ENCODE measurements around the gene KIAA1217. TPM values are rescaled to one million over a fixed set of nuclear protein-coding genes. Genes with fewer than 3 reads are reported as not detected.
"Not testable (repeated sequence)": the region's sequence is repeated elsewhere in the genome, so short reads cannot be mapped to it uniquely, and the experiment has no call there.

Gene KIAA1217
- total and polyA plus RNA-seq, 3 experiments from 2014 or later, result 0.20 TPM; not detected in 2

DNA sequence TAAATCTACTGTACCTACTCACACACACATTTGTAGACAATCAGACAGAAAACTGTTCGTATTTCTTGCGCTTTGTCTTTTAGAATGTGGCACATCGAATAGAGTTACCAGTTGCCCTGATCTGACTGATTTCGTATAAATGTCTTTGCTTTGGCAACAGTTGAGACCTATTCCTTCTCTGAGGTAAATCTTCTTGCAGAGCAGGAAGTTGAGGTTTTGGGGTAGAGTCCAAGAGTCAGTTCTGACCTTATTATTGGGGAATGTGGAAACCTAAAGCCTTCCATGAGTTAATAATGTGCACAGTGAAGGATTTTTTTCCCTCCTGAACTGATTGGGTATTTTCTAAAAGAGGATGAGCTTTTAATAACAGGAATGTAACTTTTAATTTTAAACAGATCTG, 135.3 kb downstream of the KIAA1217 start:
- H3K4me3 Mint-ChIP-seq, result no peak overlapping the region
- CTCF ChIA-PET, result no interaction called here
- H3K27ac Mint-ChIP-seq, result no peak overlapping the region

DNA sequence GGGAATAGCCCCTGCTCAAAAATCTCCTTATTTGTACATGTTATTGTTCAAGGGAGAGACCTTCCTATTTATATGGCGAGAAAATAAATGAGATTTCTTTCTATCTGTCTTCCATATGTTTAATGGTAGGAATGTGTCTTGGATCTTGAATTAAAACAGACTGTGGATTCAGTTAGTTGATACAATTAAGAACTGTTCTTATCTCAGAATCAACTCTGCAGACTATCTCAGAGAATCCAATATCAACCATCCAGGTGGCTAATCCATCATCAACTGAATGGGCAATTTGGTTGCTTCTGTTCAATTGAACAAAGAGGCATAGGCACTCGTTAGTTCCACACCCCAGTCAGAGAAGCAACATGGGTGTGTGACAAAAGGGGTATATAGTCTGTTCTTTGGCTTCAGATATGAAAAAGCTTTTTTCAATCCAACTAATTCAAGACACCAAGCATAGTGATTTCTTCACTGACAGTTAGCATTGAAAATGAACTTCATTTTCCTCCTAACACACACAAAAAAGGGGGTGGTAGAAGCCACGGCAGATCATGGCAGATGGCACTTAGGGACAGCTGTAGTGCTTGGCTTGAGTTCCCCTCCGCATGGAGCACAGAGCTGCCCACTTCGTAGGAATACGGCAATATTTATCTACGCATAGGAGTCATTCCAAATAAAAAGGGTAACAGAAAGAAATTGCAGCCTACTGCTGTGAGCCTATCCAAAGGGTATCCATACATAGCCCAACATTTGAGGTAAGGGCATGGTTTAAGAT, 135.9 kb downstream of the KIAA1217 start:
- CTCF ChIA-PET, result no interaction called here
- Mint-ChIP-seq H3K9me3 (peaks cover 0 to 6% (median 0%) of the 10 kb centered on the region in 5 donors), H3K27ac (no peak overlapping the region), H3K27me3 (peaks cover 0 to 3% of the 10 kb centered on the region in 2 donors), H3K4me1 (no peaks in the 10 kb centered on the region), H3K36me3 (no peaks in the 10 kb centered on the region), H3K4me3 (no peak overlapping the region)
- DNase-seq, result no peak
- Histone ChIP-seq H3K27me3 (ENCODE audit: insufficient read depth, low read length, poor library complexity, severe bottlenecking) (no peaks in the 10 kb centered on the region), H3K9me3 (ENCODE audit: low read length) (no peaks in the 10 kb centered on the region), H3K27ac (ENCODE audit: low read depth, low read length) (no peak overlapping the region), H3K4me3 (ENCODE audit: low read length) (no peak overlapping the region), H3K4me1 (ENCODE audit: insufficient read depth, low read length) (no peaks in the 10 kb centered on the region), H3K36me3 (ENCODE audit: insufficient read depth, low read length) (no peaks in the 10 kb centered on the region)
- POLR2A ChIA-PET, result no interaction called here

More for the DNA sequence above, 135.3 kb downstream of the KIAA1217 start:
- Mint-ChIP-seq H3K27me3 (peaks cover 0 to 3% of the 10 kb centered on the region in 2 donors), H3K36me3 (no peaks in the 10 kb centered on the region), H3K4me1 (no peaks in the 10 kb centered on the region), H3K9me3 (peaks cover 0 to 6% (median 0%) of the 10 kb centered on the region in 5 donors)
- no peak overlapping the region for H3K27ac ChIP-seq (ENCODE audit: low read depth, low read length)
- no peaks in the 10 kb centered on the region for H3K36me3 ChIP-seq (ENCODE audit: insufficient read depth, low read length)
- no peak overlapping the region for H3K4me3 ChIP-seq (ENCODE audit: low read length)
- H3K27me3 ChIP-seq (ENCODE audit: insufficient read depth, low read length, poor library complexity, severe bottlenecking), result no peaks in the 10 kb centered on the region
- no peaks in the 10 kb centered on the region for H3K4me1 ChIP-seq (ENCODE audit: insufficient read depth, low read length)
- DNase-seq, result no peak
- POLR2A ChIA-PET, result no interaction called here
- no peaks in the 10 kb centered on the region for H3K9me3 ChIP-seq (ENCODE audit: low read length)

DNA sequence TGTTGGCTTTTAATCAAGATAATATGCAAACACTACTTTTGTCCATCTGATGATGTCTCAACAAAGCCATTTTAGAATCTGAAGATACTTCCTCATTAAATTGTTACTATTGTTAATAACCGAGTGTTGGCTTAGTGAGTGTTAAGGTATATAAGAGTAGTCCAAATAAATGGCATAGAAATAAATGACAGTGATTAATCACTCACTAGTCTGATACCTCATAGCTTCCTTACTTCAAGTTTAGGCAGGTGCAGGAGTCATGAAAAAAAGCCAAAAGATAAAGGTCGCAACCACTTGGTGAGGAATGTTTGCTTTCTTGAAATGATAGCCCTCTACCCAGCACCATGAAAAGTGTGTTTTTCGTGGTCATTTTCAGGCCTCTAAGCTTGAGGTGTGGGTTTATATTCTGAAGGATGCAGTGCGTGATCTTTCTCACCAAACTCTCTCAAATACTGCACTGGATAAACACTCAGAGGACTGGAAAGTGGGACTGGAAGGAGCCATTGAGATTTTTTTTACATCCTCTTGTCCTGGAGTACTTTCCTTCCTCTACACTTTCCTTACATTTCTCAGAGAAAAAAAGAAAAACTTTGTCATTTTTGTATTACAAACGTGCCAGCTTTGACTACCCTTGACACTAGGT, 138.1 kb downstream of the KIAA1217 start:
- Histone ChIP-seq H3K9me3 (ENCODE audit: low read length) (no peaks in the 10 kb centered on the region), H3K4me3 (ENCODE audit: low read length) (no peak overlapping the region), H3K27me3 (ENCODE audit: insufficient read depth, low read length, poor library complexity, severe bottlenecking) (no peaks in the 10 kb centered on the region), H3K4me1 (ENCODE audit: insufficient read depth, low read length) (no peaks in the 10 kb centered on the region), H3K36me3 (ENCODE audit: insufficient read depth, low read length) (no peaks in the 10 kb centered on the region), H3K27ac (ENCODE audit: low read depth, low read length) (no peak overlapping the region)
- no peaks in the 10 kb centered on the region for H3K36me3 Mint-ChIP-seq
- H3K9me3 Mint-ChIP-seq, result peaks cover 0 to 6% (median 0%) of the 10 kb centered on the region in 5 donors
- H3K4me3 Mint-ChIP-seq, result no peak overlapping the region
- CTCF ChIA-PET, result no interaction called here
- DNase-seq, result no peak
- peaks cover 0 to 3% of the 10 kb centered on the region in 2 donors for H3K27me3 Mint-ChIP-seq
- H3K27ac Mint-ChIP-seq, result no peak overlapping the region
- POLR2A ChIA-PET, result no interaction called here
- no peaks in the 10 kb centered on the region for H3K4me1 Mint-ChIP-seq

DNA sequence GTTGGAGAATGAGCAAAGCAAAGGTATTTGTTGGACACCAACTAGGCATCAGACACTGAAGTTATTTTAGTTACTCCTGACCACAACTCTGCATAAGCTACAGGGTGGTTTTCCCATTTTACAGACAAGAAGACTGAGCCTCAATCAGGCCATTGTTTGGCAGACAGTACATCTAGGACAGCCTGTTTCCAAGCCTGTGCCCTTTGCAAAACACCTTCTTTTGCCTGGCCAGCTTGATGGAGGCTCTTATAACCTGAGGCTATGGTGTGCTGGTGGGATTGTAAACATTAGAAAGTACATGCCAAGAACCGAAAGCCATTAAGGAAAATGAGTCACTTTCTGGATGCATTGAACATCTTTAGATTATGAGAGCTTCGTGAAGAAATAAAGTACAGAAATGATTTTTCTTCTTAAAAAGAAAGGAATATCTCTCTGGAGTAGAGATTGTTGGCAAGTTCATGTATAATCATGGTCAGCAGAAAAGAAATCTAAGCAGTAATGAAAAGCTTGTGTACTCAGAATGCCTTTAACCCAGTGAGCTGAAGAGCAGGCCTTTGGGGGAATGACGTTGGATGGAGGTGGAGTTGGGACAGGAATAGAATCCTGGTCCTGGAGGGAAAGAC, 140.6 kb downstream of the KIAA1217 start:
- H3K9me3 Mint-ChIP-seq, result peaks cover 0 to 6% (median 0%) of the 10 kb centered on the region in 5 donors
- ChIA-PET CTCF (no interaction called here), POLR2A (no interaction called here)
- H3K27me3 Mint-ChIP-seq, result no peaks in the 10 kb centered on the region
- no peak overlapping the region for H3K4me3 Mint-ChIP-seq
- no peaks in the 10 kb centered on the region for H3K4me1 Mint-ChIP-seq
- Histone ChIP-seq H3K4me1 (ENCODE audit: insufficient read depth, low read length) (no peaks in the 10 kb centered on the region), H3K9me3 (ENCODE audit: low read length) (no peaks in the 10 kb centered on the region), H3K4me3 (ENCODE audit: low read length) (no peak overlapping the region), H3K27me3 (ENCODE audit: insufficient read depth, low read length, poor library complexity, severe bottlenecking) (no peaks in the 10 kb centered on the region), H3K36me3 (ENCODE audit: insufficient read depth, low read length) (no peaks in the 10 kb centered on the region), H3K27ac (ENCODE audit: low read depth, low read length) (no peak overlapping the region)
- H3K36me3 Mint-ChIP-seq, result no peaks in the 10 kb centered on the region
- H3K27ac Mint-ChIP-seq, result no peak overlapping the region
- no peak for DNase-seq

DNA sequence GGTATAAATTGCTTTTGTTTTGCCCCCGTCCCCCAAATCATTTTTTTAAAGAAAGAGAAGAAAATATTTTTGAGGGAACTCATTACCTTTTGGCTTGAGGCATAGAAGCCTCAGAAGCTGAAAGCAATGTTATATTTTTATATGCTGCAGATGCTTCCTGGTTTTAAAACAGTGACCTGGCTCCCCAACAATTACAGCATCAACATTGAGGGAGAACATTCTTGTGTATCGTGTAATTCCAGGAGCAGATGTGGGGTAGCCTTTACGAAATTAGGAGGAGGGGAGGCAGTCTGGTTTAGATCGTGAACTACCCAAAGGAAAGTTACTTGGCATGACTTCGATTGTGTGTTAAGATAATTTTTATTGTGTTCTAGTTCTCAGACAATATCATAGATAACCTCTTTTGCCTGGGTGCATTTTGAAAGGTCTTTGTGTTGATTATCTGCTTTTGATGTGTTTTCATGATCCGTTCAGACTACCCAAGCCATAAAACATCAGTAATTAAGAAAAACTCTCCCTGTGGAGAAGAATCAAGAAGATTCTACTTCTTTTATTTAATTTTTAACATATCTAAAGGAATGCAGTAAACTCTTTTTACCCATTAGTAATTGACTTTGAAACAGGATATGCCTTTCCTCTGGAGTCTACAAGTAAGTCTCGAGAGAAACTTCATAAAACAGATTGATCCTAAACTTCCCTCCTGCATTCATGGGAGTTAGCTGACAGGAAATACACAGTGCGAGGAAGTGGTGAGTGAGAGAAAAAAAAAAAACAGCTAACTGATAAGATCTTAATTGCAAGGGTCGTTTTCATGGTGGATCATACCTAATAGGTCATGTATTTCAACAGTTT, 141.4 kb downstream of the KIAA1217 start:
- H3K27me3 Mint-ChIP-seq, result no peaks in the 10 kb centered on the region
- POLR2A ChIA-PET, result no interaction called here

DNA sequence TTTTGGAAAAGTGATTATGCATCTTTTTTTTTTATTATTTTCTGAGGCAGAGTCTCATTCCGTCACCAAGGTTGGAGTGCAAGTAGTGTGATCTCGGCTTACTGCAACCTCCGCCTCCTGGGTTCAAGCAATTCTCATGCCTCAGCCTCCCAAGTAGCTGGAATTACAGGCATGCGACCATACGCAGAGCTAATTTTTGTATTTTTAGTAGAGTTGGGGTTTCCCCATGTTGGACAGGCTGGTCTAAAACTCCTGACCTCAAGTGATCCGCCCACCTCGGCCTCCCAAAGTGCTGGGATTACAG, 141.9 kb downstream of the KIAA1217 start:
- H3K36me3 Mint-ChIP-seq; DNase-seq; H3K36me3 ChIP-seq (ENCODE audit: insufficient read depth, low read length); H3K27ac Mint-ChIP-seq; CTCF ChIA-PET; H3K9me3 ChIP-seq (ENCODE audit: low read length); POLR2A ChIA-PET; H3K9me3 Mint-ChIP-seq; H3K27me3 Mint-ChIP-seq; H3K4me3 ChIP-seq (ENCODE audit: low read length); H3K4me1 ChIP-seq (ENCODE audit: insufficient read depth, low read length); H3K27me3 ChIP-seq (ENCODE audit: insufficient read depth, low read length, poor library complexity, severe bottlenecking); H3K4me3 Mint-ChIP-seq; H3K4me1 Mint-ChIP-seq; H3K27ac ChIP-seq (ENCODE audit: low read depth, low read length): not testable (repeated sequence)

More for the DNA sequence above, 141.4 kb downstream of the KIAA1217 start:
- Histone ChIP-seq H3K36me3 (ENCODE audit: insufficient read depth, low read length) (no peaks in the 10 kb centered on the region), H3K27ac (ENCODE audit: low read depth, low read length) (no peak overlapping the region), H3K9me3 (ENCODE audit: low read length) (no peaks in the 10 kb centered on the region), H3K4me1 (ENCODE audit: insufficient read depth, low read length) (no peaks in the 10 kb centered on the region), H3K27me3 (ENCODE audit: insufficient read depth, low read length, poor library complexity, severe bottlenecking) (no peaks in the 10 kb centered on the region), H3K4me3 (ENCODE audit: low read length) (no peak overlapping the region)
- no peak for DNase-seq
- Mint-ChIP-seq H3K4me3 (no peak overlapping the region), H3K4me1 (no peaks in the 10 kb centered on the region), H3K27ac (no peak overlapping the region), H3K36me3 (no peaks in the 10 kb centered on the region), H3K9me3 (peaks cover 0 to 6% (median 0%) of the 10 kb centered on the region in 5 donors)
- CTCF ChIA-PET, result no interaction called here

DNA sequence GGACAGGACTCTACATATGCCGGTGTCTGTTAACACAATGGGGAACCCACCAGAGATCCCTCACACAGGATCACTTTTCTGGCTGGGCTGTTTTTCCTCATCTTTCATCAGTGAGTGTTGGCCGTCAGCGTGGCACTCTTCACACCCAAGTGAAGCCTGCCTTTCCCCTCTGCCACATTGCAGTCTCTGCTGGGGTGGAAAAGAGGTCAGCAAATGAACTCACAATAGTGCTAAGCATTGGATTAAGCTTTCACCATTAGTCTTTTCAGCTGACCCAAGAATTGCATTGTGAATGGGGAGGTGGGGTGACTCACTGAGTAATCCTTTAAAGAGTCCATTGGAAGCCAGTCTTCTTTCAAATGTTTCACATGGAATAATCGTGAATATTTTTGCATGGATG, 143.0 kb downstream of the KIAA1217 start:
- no peaks in the 10 kb centered on the region for H3K27me3 ChIP-seq (ENCODE audit: insufficient read depth, low read length, poor library complexity, severe bottlenecking)
- no peaks in the 10 kb centered on the region for H3K9me3 ChIP-seq (ENCODE audit: low read length)
- H3K4me3 Mint-ChIP-seq, result no peak overlapping the region
- no peaks in the 10 kb centered on the region for H3K4me1 Mint-ChIP-seq
- H3K36me3 ChIP-seq (ENCODE audit: insufficient read depth, low read length), result no peaks in the 10 kb centered on the region
- ChIA-PET POLR2A (no interaction called here), CTCF (no interaction called here)
- no peak for DNase-seq
- H3K4me3 ChIP-seq (ENCODE audit: low read length), result no peak overlapping the region
- H3K36me3 Mint-ChIP-seq, result no peaks in the 10 kb centered on the region
- no peaks in the 10 kb centered on the region for H3K27me3 Mint-ChIP-seq
- H3K27ac ChIP-seq (ENCODE audit: low read depth, low read length), result no peak overlapping the region
- H3K9me3 Mint-ChIP-seq, result no peaks in the 10 kb centered on the region
- H3K27ac Mint-ChIP-seq, result peak overlapping the region in 1 of 8 donors; percentile 56
- H3K4me1 ChIP-seq (ENCODE audit: insufficient read depth, low read length), result no peaks in the 10 kb centered on the region

DNA sequence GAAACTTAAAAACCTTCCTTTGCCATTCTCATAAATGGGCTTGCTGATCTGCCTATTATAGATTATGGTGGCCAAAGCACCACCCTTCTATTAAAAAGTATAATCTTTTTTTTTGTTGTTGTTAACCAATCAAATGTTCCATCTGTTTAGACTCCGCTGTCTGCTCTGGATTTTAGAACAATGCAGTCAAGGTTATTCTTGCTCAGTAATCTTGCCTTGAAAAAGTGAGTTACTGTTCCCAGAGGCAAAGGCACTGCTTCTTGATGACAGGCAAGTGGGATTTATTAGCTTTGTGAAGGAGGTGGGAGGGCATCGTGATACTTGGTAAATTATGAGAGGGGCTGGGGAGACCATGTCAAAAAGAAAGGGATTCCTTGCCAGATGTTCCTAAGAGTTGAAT, 143.5 kb downstream of the KIAA1217 start:
- peaks cover 0 to 2% of the 10 kb centered on the region in 2 donors for H3K27me3 Mint-ChIP-seq
- no peak overlapping the region for H3K4me3 ChIP-seq (ENCODE audit: low read length)
- H3K4me1 Mint-ChIP-seq, result no peaks in the 10 kb centered on the region
- H3K27me3 ChIP-seq (ENCODE audit: insufficient read depth, low read length, poor library complexity, severe bottlenecking), result no peaks in the 10 kb centered on the region
- no peak for DNase-seq
- H3K27ac ChIP-seq (ENCODE audit: low read depth, low read length), result no peak overlapping the region
- ChIA-PET CTCF (no interaction called here), POLR2A (no interaction called here)
- H3K4me1 ChIP-seq (ENCODE audit: insufficient read depth, low read length), result no peaks in the 10 kb centered on the region
- H3K36me3 Mint-ChIP-seq, result no peaks in the 10 kb centered on the region
- no peaks in the 10 kb centered on the region for H3K9me3 ChIP-seq (ENCODE audit: low read length)
- no peak overlapping the region for H3K4me3 Mint-ChIP-seq
- H3K27ac Mint-ChIP-seq, result peak overlapping the region in 1 of 8 donors; percentile 37
- no peaks in the 10 kb centered on the region for H3K36me3 ChIP-seq (ENCODE audit: insufficient read depth, low read length)
- no peaks in the 10 kb centered on the region for H3K9me3 Mint-ChIP-seq
